AG04449 (cell line): Measurements from ENCODE around the gene CFAP92.

ENCODE experiments used
- CTCF ChIA-PET: fragments of 350-600 bp; formaldehyde crosslinking; extraction: SDS; loops from one replicate; lab custom pipeline; 2021; ENCODE audit warnings: antibody characterized with exemption; lab: Yijun Ruan, JAX
- POLR2A ChIA-PET: fragments of 400-600, 350-600 bp; formaldehyde crosslinking; extraction: SDS; loops from one replicate; lab custom pipeline; 2020; ENCODE audit warnings: antibody characterized with exemption, inconsistent platforms; lab: Yijun Ruan, JAX
- DNase-seq: peaks from one replicate; pipeline ENCODE4 v3.0.0-alpha.2; 2010; ENCODE audit warnings: low read depth, low spot score
- H3K4me3 ChIP-seq: 2 replicates; pipeline ENCODE4 v1.5.1; 2011; ENCODE audit warnings: low read depth, mild to moderate bottlenecking, control low read depth, low read length
- CTCF ChIP-seq: IDR thresholded peaks from one replicate; pipeline ENCODE4 v1.5.1; 2011; ENCODE audit warnings: mild to moderate bottlenecking, moderate library complexity, low read length, control low read depth, inconsistent platforms; ENCODE audit not compliant: insufficient read depth; ENCODE audit errors: missing control alignments

CFAP92 gene

DNA sequence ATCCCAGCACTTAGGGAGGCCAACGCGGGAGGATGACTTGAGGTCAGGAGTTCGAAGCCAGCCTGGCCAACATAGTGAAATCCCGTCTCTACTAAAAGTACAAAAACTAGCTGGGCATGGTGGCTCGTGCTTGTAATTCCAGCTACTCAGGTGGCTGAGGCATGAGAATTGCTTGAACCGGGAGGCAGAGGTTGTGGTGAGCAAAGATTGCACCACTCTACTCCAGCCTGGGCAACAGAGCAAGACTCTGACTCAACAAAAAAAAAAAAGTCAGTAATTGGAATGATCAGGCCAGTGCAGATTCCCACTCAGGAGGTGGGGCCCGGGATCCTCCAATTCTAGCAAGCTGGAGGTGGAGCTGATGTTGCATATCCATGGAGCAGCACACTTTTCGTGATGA is 5.6 kb downstream of the CFAP92 start:
- H3K4me3 ChIP-seq: no peak overlapping the region
- DNase-seq: no peak
- ChIA-PET POLR2A (no interaction called here), CTCF (interaction anchor here (1.0 to 10.1 kb wide), 2 partner anchors 17 to 22 kb away, joined by 3 to 97 read pairs; no protein-coding TSS in a partner anchor)
- no peak for TF ChIP-seq CTCF

- ChIA-PET POLR2A (no interaction called here), CTCF (interaction anchor here (1.0 to 10.1 kb wide), 2 partner anchors 16 to 21 kb away, joined by 3 to 97 read pairs; no protein-coding TSS in a partner anchor)
- TF ChIP-seq CTCF: no peak
Observed at GRCh38 chr3:128987302-128988100, 6.4 kb downstream of the CFAP92 start.

DNA sequence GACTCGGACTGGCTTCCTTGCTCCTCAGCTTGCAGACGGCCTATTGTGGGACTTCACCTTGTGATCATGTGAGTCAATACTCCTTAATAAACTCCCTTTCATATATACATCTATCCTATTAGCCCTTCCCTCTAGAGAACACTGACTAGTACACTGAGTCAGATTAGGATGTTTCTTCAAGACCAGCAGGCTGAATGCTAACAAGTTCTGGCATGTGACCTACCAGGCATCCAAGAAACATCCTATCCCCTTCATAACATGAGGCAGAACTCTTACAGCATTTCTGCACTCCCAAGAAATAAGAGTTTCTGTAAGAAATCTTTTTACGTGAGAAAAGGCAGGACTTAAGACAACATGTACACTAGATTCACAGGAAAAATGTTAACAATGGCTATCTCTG is 9.3 kb downstream of the CFAP92 start:
- CTCF ChIA-PET: interaction anchor here (0.7 to 10.1 kb wide), 2 partner anchors 13 to 256 kb away, joined by 3 to 97 read pairs; no protein-coding TSS in a partner anchor
- H3K4me3 ChIP-seq: no peak overlapping the region
- POLR2A ChIA-PET: no interaction called here
- TF ChIP-seq CTCF: no peak
- DNase-seq: peak; percentile 23

More at GRCh38 chr3:128987302-128988100, 6.4 kb downstream of the CFAP92 start:
- no peak overlapping the region for H3K4me3 ChIP-seq
- DNase-seq: no peak

GRCh38 chr3:128983293-128984069 is 10.4 kb downstream of the CFAP92 start:
- CTCF ChIA-PET: interaction anchor here (0.7 to 10.1 kb wide), 4 partner anchors 12 to 262 kb away, joined by 3 to 97 read pairs (median 3); no protein-coding TSS in a partner anchor
- TF ChIP-seq CTCF: no peak
- POLR2A ChIA-PET: no interaction called here
- no peak for DNase-seq
- no peak overlapping the region for H3K4me3 ChIP-seq

- no peak for DNase-seq
- ChIA-PET POLR2A (no interaction called here), CTCF (no interaction called here)
- no peak for TF ChIP-seq CTCF
- no peak overlapping the region for H3K4me3 ChIP-seq
Observed at GRCh38 chr3:128975276-128975675, 18.6 kb downstream of the CFAP92 start.

DNA sequence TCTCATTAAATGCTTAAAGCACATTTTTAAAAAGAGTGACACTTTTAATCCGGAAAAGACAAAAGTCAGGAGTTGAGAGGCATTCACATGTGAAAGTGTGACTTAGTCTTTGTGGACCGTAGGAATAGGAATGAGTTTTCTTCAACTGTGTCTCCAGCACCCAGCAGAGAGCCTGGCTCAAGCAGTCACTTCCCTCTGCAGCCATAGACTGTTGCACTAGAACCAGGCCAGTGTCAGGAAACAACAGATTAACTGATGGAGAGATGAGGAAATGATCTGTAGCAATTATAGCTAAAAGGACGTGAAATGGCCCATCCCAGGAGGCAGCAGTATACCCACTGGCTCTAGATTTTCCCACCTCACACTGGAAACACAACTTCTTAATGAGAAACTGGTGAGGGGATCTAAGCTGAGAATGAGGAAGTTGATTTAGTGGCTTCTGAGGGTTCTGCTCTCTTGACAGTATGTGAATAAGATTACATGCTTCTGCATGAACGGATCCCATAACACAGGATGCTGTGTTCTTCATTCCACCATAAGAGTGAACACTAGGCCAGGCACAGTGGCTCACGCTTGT is 19.8 kb downstream of the CFAP92 start:
- H3K4me3 ChIP-seq: no peak overlapping the region
- ChIA-PET POLR2A (no interaction called here), CTCF (interaction anchor here (1.0 kb wide), 1 partner anchor 271 kb away, joined by 3 read pairs; no protein-coding TSS in a partner anchor)
- no peak for TF ChIP-seq CTCF
- no peak for DNase-seq
